Aorta (tissue), 5 donors: ENCODE results near the gene RPTOR. TPM values are rescaled to one million over a fixed set of nuclear protein-coding genes. Genes with fewer than 3 reads are reported as not detected.
A peak's percentile ranks its signal among the peaks of the same experiment; 100 is the strongest.

ENCODE experiments used
- ATAC-seq: fragments of 200-7000 bp; cut with Tn5 transposase; one replicate; pipeline ENCODE4 v1.9.1; 2022; ENCODE audit warnings: moderate library complexity; ENCODE audit not compliant: low FRiP score
- DNase-seq, 2 donors: peaks; one replicate each; pipeline ENCODE4 v3.0.0-alpha.2; 2020
- H3K27ac ChIP-seq, 2 donors: one replicate each; pipeline ENCODE4 v1.5.1; 2013; ENCODE audit warnings: low read length in 2 of 2, mild to moderate bottlenecking in 2 of 2, moderate library complexity in 2 of 2, control low read depth in 1 of 2, inconsistent platforms in 1 of 2, low read depth in 1 of 2
- H3K27me3 ChIP-seq, 2 donors: one replicate each; pipeline ENCODE4 v1.6.1; 2013; ENCODE audit warnings: control low read depth in 1 of 2, low read length in 1 of 2, mild to moderate bottlenecking in 1 of 2, moderate library complexity in 1 of 2; ENCODE audit not compliant: insufficient read depth in 2 of 2, control insufficient read depth in 1 of 2
- H3K36me3 ChIP-seq, 2 donors: one replicate each; pipeline ENCODE4 v1.6.1; 2013; ENCODE audit warnings: control low read depth in 1 of 2, low read length in 1 of 2, mild to moderate bottlenecking in 1 of 2; ENCODE audit not compliant: insufficient read depth in 2 of 2, control insufficient read depth in 1 of 2
- H3K4me1 ChIP-seq, 2 donors: one replicate each; pipeline ENCODE4 v1.6.1; 2013; ENCODE audit warnings: low read length in 2 of 2, control low read depth in 1 of 2, mild to moderate bottlenecking in 1 of 2, moderate library complexity in 1 of 2; ENCODE audit not compliant: insufficient read depth in 2 of 2, control insufficient read depth in 1 of 2
- H3K4me3 ChIP-seq, 2 donors: one replicate each; pipeline ENCODE4 v1.5.1; 2013; ENCODE audit warnings: low read length in 2 of 2, control low read depth in 1 of 2, mild to moderate bottlenecking in 1 of 2
- H3K9me3 ChIP-seq: one replicate; pipeline ENCODE4 v1.6.1; 2013; ENCODE audit warnings: mild to moderate bottlenecking, low read length; ENCODE audit not compliant: control insufficient read depth
- WGBS, 2 donors: extraction: QIAGEN DNeasy Blood & Tissue Kit; methylation state at CpG; one replicate each; pipeline ENCODE4 v1.1.7; 2013; 5-methylcytosine and 5-hydroxymethylcytosine counted together
- intact Hi-C, 2 donors: fragments of 100-400 bp; cut with DNase I; formaldehyde crosslinking; loops; one replicate each; pipeline versions ENCODE4 v1.14.2 to v1.15.0; 2022
- polyA plus RNA-seq, 2 donors: library from polyadenylated mRNA; stranded (reverse); fragments of 200-250 nt; gene quantifications; one replicate each; pipeline ENCODE4 v1.2.3, GENCODE V29; 2013
- total RNA-seq, 2 donors: library from RNA; stranded (reverse); fragmentation: NEBNext Ultra II Directional; extraction: Animal tissue kit (Norgen Biotek cat#: 25700); gene quantifications; one replicate each; pipeline ENCODE4 v1.2.1, GENCODE V29; 2021
- donor health status: healthy with polysubstance abuse.
- donor health status: Bipolar disorder and iron deficiency.
- donor health status: DM: no; HTN: no; CAD: no.
- donor health status: DM: no; HTN: no; CAD: no.
- donor health status: DM: yes; HTN: yes; CAD: no.

Gene RPTOR
- total and polyA plus RNA-seq, 4 donors, result 2.1 to 31.4 (median 18.6) TPM

- peaks cover 0 to 2% of the 10 kb centered on the region in 2 donors for H3K36me3 ChIP-seq
- H3K9me3 ChIP-seq, result no peaks in the 10 kb centered on the region
- intact Hi-C loops, result no loop called here
- DNase-seq, result peak; percentile 32 to 67
- 75 to 80% methylated on average over 35 of the region's 35 CpGs for WGBS, 2 donors
- no peaks in the 10 kb centered on the region for H3K27me3 ChIP-seq
- no peak for ATAC-seq
- no peaks in the 10 kb centered on the region for H3K4me1 ChIP-seq
- no peak overlapping the region for H3K4me3 ChIP-seq
- H3K27ac ChIP-seq, result no peak overlapping the region
Measured at GRCh38 chr17:80879723-80880647, 335.3 kb downstream of the RPTOR start.

GRCh38 chr17:80880648-80880985 lies 336.0 kb downstream of the RPTOR start:
- DNase-seq (no peak), ATAC-seq (no peak)
- Histone ChIP-seq H3K4me3 (no peak overlapping the region), H3K27me3 (no peaks in the 10 kb centered on the region), H3K27ac (no peak overlapping the region), H3K9me3 (no peaks in the 10 kb centered on the region), H3K4me1 (no peaks in the 10 kb centered on the region), H3K36me3 (peaks cover 0 to 2% of the 10 kb centered on the region in 2 donors)
- 85 to 90% methylated on average over 11 of the region's 11 CpGs for WGBS, 2 donors
- intact Hi-C loops, result no loop called here

- Histone ChIP-seq H3K36me3 (peaks cover 0 to 2% of the 10 kb centered on the region in 2 donors), H3K27ac (no peak overlapping the region), H3K4me1 (no peaks in the 10 kb centered on the region), H3K4me3 (no peak overlapping the region), H3K27me3 (no peaks in the 10 kb centered on the region), H3K9me3 (no peaks in the 10 kb centered on the region)
- intact Hi-C loops, result no loop called here
- peak in 1 of 2 donors; percentile 42 for DNase-seq
- 94 to 95% methylated on average over 13 of the region's 13 CpGs for WGBS, 2 donors
- no peak for ATAC-seq
Measured at GRCh38 chr17:80881306-80881705, 336.7 kb downstream of the RPTOR start.

GRCh38 chr17:80882323-80882722 lies 337.7 kb downstream of the RPTOR start:
- peaks cover 0 to 2% of the 10 kb centered on the region in 2 donors for H3K36me3 ChIP-seq
- no peak for ATAC-seq
- no peaks in the 10 kb centered on the region for H3K27me3 ChIP-seq
- H3K27ac ChIP-seq, result no peak overlapping the region
- no peaks in the 10 kb centered on the region for H3K9me3 ChIP-seq
- 90 to 95% methylated on average over 19 of the region's 19 CpGs for WGBS, 2 donors
- no peak overlapping the region for H3K4me3 ChIP-seq
- H3K4me1 ChIP-seq, result no peaks in the 10 kb centered on the region
- intact Hi-C loops, result no loop called here
- peak in 1 of 2 donors; percentile 57 for DNase-seq

GRCh38 chr17:80882926-80883685 lies 338.5 kb downstream of the RPTOR start:
- no peak overlapping the region for H3K27ac ChIP-seq
- ATAC-seq (no peak), DNase-seq (peak in 1 of 2 donors; percentile 57)
- H3K4me1 ChIP-seq, result no peaks in the 10 kb centered on the region
- intact Hi-C loops, result no loop called here
- no peaks in the 10 kb centered on the region for H3K27me3 ChIP-seq
- H3K9me3 ChIP-seq, result no peaks in the 10 kb centered on the region
- no peak overlapping the region for H3K4me3 ChIP-seq
- peaks cover 0 to 2% of the 10 kb centered on the region in 2 donors for H3K36me3 ChIP-seq
- WGBS, 2 donors, result 95% methylated on average over 24 of the region's 24 CpGs

GRCh38 chr17:80883831-80884735 lies 339.4 kb downstream of the RPTOR start:
- Histone ChIP-seq H3K4me1 (no peaks in the 10 kb centered on the region), H3K4me3 (no peak overlapping the region), H3K27me3 (no peaks in the 10 kb centered on the region), H3K36me3 (peaks cover 0 to 2% of the 10 kb centered on the region in 2 donors), H3K9me3 (no peaks in the 10 kb centered on the region), H3K27ac (no peak overlapping the region)
- intact Hi-C loops, result no loop called here
- DNase-seq (peak in 1 of 2 donors; percentile 64), ATAC-seq (no peak)
- WGBS, 2 donors, result 94 to 96% methylated on average over 40 to 42 of the region's 42 CpGs

GRCh38 chr17:80884811-80885210 lies 340.2 kb downstream of the RPTOR start:
- ATAC-seq (no peak), DNase-seq (peak in 1 of 2 donors; percentile 71)
- no peaks in the 10 kb centered on the region for H3K9me3 ChIP-seq
- H3K27me3 ChIP-seq, result no peaks in the 10 kb centered on the region
- no peak overlapping the region for H3K4me3 ChIP-seq
- intact Hi-C loops, result no loop called here
- H3K36me3 ChIP-seq, result peaks cover 0 to 2% of the 10 kb centered on the region in 2 donors
- no peak overlapping the region for H3K27ac ChIP-seq
- no peaks in the 10 kb centered on the region for H3K4me1 ChIP-seq
- WGBS, 2 donors, result 97 to 98% methylated on average over 22 of the region's 22 CpGs

GRCh38 chr17:80885947-80886582 lies 341.4 kb downstream of the RPTOR start:
- peak in 1 of 2 donors; percentile 45 for DNase-seq
- WGBS, 2 donors, result 95 to 96% methylated on average over 22 of the region's 22 CpGs

More at GRCh38 chr17:80885947-80886582, 341.4 kb downstream of the RPTOR start:
- Histone ChIP-seq H3K27ac (no peak overlapping the region), H3K36me3 (peaks cover 0 to 2% of the 10 kb centered on the region in 2 donors), H3K4me3 (no peak overlapping the region), H3K27me3 (no peaks in the 10 kb centered on the region), H3K4me1 (no peaks in the 10 kb centered on the region), H3K9me3 (no peaks in the 10 kb centered on the region)
- ATAC-seq, result no peak
- intact Hi-C loops, result no loop called here
